ENCODE data around the gene CCL16. TPM values are rescaled to one million over a fixed set of nuclear protein-coding genes. Genes with fewer than 3 reads are reported as not detected.

Gene CCL16
- total RNA-seq, 1 donor from 2014 or later, result not detected

DNA sequence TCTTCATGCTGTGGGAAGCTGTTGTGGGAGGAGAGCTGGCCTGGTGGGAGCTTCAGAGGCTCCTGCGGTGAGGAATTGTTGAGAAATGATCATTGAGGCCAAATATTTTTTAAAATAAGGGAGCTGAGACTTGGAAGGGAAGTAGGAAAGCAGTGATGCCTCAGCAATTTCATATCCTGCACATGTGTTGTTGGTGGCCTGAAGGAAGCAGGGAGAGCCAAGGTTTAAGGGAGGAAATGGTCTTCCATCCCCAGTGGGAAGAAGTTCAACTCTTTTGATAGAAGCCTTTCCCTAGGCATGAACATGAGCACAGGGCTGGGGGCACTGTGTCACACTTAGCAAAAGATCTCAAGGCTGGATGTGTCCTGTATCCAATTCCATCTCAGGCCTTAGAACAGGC, 5.3 kb upstream of the CCL16 start, which contains the start of gene CCL14:
CCL14 (minus strand) TSS at position 87 of the 400 bp plus-strand sequence; CDS start at position 7, 80 bp downstream.
- no peak within 1 kb of the TSS for H3K4me3 ChIP-seq (ENCODE audit: low read depth, low read length)
- no peak for DNase-seq (ENCODE audit: low read depth)
- TF ChIP-seq, protein P1, sequence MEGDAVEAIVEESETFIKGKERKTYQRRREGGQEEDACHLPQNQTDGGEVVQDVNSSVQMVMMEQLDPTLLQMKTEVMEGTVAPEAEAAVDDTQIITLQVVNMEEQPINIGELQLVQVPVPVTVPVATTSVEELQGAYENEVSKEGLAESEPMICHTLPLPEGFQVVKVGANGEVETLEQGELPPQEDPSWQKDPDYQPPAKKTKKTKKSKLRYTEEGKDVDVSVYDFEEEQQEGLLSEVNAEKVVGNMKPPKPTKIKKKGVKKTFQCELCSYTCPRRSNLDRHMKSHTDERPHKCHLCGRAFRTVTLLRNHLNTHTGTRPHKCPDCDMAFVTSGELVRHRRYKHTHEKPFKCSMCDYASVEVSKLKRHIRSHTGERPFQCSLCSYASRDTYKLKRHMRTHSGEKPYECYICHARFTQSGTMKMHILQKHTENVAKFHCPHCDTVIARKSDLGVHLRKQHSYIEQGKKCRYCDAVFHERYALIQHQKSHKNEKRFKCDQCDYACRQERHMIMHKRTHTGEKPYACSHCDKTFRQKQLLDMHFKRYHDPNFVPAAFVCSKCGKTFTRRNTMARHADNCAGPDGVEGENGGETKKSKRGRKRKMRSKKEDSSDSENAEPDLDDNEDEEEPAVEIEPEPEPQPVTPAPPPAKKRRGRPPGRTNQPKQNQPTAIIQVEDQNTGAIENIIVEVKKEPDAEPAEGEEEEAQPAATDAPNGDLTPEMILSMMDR (conservative IDR thresholded peaks at IDR 0.05; ENCODE audit: low read depth, low read length), result no peak

DNA sequence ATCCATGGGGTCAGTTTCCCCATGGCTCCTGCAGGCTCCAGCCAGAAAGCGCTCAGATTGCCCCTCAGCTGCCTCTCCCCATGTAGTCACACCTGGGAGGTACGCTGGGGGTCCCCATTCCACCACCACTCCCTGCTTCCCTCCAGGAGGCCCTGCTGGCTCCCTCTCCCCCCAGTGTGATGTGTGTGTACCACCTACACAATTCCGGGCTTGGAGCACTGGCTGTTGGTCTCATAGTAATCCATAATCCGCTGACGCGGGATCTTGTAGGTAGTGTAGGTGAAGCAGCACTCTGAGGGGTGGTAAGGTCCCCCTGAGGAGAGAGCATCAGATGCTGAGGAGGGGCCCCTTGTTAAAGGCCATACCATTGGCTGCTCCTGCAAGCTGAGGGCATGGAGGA, 2.8 kb upstream of the CCL16 start:
- no peak for DNase-seq (ENCODE audit: low read depth)
- no peak overlapping the region for H3K4me3 ChIP-seq (ENCODE audit: low read depth, low read length)
- TF ChIP-seq, protein P1 (conservative IDR thresholded peaks at IDR 0.05; ENCODE audit: low read depth, low read length), result no peak

DNA sequence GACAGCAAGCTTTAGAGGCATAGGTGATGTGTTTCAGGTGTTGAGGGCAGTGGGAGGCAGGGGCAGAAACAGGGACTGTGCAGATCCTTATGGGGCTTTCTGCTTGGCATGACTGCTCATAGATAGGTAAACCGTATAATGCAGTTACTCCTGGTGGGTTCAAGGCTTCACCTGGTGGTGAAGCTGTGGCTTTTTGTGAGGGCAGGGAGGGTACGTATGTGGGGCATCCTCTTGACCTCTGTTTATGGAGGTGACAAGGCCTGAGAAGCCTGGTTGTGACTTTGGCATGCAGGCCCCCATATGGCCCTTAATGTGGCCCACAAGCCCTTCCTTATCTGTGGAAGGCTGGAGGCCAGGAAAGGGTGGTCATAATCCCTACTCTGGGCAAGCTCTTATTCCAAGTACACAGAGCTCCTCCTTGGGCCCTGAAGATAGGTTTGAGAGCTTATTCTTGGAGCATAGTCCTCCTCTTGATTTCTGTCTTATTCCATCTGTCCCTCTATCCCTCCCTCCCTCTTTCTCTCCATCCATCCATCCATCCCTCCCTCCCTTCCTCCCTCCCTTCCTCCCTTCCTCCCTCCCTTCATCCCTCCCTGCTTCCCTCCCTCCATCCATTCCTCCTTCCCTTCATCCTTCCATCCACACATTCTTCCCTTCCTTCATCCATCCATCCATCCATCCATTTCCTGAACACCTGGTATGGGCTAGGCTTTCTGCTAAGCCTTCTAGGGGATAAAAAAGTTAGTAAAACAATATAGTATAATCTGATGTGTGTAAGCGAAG, 1.3 kb upstream of the CCL16 start:
- DNase-seq (ENCODE audit: low read depth), result no peak
- TF ChIP-seq, protein P1 (conservative IDR thresholded peaks at IDR 0.05; ENCODE audit: low read depth, low read length), result no peak
- H3K4me3 ChIP-seq (ENCODE audit: low read depth, low read length), result no peak overlapping the region

DNA sequence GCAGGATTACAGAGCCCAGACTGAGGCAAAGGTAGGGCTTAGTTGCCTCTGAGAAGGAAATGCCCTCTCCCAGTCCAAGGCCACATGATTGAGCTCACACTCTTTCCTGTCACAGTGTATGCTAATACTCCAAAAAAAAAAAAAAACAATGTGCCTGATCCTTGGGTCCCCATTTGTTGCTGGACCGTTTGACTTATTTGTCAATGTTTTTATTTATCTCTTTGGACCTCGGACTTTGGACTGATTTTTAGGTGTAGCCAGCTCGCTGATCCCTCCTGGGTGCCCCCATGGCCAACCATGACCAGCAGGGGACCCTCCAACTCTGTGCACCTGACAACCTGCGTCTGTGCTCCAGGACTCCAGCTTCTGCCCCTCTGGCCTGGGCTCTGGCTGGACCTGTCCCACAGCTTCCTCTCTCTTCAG, 622 bp upstream of the CCL16 start:
- TF ChIP-seq, protein P1 (conservative IDR thresholded peaks at IDR 0.05; ENCODE audit: low read depth, low read length), result peak; percentile 16

DNA sequence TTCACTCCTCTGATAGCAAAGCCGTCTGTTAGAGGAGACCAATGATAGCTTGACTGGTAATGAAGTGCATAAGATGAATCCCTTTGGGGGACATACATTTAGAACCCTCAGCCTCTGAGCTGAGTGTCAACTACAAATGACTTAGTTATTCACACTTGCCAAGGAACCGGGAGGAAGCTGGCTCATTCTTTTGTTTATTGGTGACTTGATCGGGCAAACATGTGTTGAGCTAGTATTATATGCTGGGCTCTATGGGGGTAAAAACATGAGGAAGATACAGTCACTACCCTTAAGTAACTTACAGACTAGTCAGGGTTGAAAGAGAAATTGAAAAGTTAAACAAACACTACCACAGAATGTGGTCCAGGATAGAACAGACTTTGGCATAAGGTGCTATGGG, 3.0 kb downstream of the CCL16 start:
- TF ChIP-seq, protein P1 (conservative IDR thresholded peaks at IDR 0.05; ENCODE audit: low read depth, low read length), result no peak
- H3K4me3 ChIP-seq (ENCODE audit: low read depth, low read length), result no peak overlapping the region
- no peak for DNase-seq (ENCODE audit: low read depth)

More for the DNA sequence above, 622 bp upstream of the CCL16 start:
- no peak for DNase-seq (ENCODE audit: low read depth)
- H3K4me3 ChIP-seq (ENCODE audit: low read depth, low read length), result no peak overlapping the region

DNA sequence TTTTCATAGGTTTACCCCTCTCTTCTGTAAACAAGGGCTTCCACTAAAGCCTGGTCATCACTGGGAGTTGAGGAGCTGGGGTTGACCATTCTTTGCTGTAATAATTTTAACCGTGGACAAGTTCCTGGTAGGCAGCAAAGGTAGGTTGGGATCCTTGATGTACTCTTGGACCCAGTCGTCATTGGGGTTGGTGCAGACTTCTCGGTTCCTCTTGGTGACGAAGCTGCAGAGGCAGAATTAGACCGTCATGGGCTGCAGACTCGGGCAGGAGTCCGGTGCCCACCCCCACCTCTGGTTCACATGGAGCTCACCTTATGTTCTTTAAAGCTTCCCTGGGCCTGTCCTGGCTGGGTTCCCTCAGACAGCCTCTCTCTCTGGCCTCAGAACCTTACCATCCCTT, 3.8 kb downstream of the CCL16 start:
- DNase-seq (ENCODE audit: low read depth), result no peak
- TF ChIP-seq, protein P1 (conservative IDR thresholded peaks at IDR 0.05; ENCODE audit: low read depth, low read length), result no peak
- no peak overlapping the region for H3K4me3 ChIP-seq (ENCODE audit: low read depth, low read length)
